Gastroesophageal sphincter (tissue), 3 donors: ENCODE results near the gene KRT3.

ENCODE experiments used
- CTCF ChIP-seq, 4 experiments: fragments of 200-600 bp in 2 of 4; fragments of 450-650 bp in 2 of 4; sonication (generic) in 1 of 4; IDR thresholded peaks; one replicate each; pipeline ENCODE4 v1.5.1; 2017 to 2019; ENCODE audit warnings: antibody characterized with exemption in 4 of 4, mild to moderate bottlenecking in 2 of 4, moderate library complexity in 2 of 4
- POLR2A ChIP-seq, 2 donors: fragments of 450-650 bp; IDR thresholded peaks; one replicate each; pipeline ENCODE4 v1.6.1; 2017; ENCODE audit warnings: antibody characterized with exemption in 2 of 2, mild to moderate bottlenecking in 2 of 2, moderate library complexity in 1 of 2

DNA sequence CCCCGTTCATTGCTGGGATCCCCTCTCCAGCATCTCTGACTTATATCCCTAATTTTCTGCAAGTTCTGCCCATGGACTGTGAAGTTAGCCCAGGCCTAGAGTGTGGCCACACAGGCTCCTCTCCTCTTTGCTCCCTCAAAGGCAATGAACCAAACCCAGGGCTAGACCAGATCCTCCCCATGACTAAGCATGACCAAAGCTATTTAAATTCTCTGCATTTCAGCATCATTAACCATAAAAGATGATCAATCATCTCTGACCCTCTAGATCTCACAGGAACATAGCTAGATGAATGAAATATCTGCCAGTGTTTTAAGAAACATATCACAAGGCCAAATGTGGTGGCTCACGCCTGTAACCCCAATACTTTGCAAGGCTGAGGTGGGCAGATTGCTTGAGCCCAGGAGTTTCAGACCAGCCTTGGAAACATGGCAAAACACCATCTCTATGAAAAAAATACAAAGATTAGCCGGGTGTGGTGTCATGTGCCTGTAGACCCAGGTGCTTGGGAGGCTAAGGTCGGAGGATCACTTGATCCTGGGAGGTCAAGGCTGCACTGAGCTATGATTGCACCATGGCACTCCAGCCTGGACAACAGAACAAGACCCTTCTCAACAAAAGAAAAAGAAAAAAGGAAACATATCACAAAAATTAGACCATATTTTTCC is 2.2 kb upstream of the KRT3 start:
- TF ChIP-seq CTCF (IDR thresholded peaks at IDR 0.05) (no peak), POLR2A (IDR thresholded peaks at IDR 0.05) (no peak)
